Stimulated activated CD8-positive, alpha-beta memory T cell treated with anti-CD3 and anti-CD28 coated beads, Interleukin-7, amount 100 ng/mL, for 4 hours (primary cell): ENCODE measurements around the gene CASP9.
A peak's percentile ranks its signal among the peaks of the same experiment; 100 is the strongest.
"Not testable (repeated sequence)": the region's sequence is repeated elsewhere in the genome, so short reads cannot be mapped to it uniquely, and the experiment has no call there.

Experiments used
- DNase-seq, 2 donors: peaks; one replicate each; pipeline ENCODE4 v3.0.0-alpha.2; 2020; ENCODE audit warnings: low read depth in 2 of 2

The CASP9 gene

DNA sequence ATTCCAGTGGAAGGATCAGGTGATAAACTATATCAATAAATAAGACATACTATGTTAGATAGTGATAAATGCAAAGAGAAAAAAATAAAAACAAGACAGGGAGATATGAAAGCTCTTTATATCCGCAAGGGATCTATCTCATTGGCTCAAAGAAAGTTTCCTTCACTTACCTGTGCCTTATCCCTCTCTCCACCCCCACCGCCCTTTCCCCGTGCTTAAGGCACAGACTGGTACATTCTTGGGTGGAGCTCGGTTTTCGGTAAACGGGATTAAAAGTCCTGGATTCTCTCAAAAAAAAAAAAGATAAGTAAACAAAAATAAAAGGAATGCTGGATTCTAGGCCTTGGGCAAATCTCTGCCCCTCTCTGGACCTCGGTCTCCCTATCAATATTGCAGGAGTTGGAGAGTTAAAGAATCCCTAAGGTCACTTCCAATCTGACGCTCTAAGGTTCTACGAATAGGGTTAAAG lies 2.0 kb upstream of the CASP9 start:
- no peak for DNase-seq

DNA sequence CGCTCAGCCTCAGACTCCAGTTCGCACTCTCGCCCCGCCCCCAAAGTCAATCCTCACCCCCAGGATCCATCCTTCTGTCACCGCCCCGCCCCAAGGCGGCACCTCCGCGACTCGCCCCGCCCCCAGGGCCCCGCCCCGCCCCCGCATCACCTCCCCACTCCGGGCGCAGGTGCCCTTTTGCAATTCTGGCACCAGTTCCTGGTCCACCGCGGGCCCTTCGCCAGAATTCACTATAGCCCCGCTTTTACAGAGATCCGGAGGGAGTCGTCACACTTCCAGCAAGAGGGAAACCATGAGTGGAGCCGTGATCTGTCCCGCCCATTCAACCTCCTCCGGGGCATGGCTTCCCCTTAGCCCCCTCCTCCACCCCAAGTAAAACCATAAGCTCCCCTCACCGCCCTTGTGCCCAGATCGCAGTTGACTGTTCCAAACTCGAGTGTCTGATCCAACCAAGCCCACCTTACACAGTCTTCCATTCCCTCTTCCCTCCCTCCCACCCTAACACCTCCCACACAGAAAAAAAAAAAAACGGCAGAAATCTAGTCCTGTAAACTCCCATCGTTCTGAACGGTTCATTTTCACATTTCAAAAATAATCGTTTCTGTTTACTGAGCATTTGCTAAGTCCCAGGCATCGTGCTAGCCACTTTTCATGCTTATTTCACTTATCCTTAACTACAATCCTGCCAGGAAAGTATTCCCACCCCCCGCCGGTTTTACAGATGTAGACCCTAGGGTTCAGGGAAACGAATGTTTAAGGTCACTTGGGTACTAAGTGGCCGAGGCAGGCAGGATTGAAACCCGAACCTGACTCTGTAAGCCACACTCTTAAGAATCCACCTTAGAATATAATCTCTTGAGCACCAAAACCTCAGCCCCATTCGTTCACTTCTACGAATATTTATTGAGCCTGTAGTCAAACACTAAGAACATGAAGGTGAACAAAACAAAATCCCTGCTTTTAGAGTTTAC lies 1.3 kb upstream of the CASP9 start:
- DNase-seq = peak in 1 of 2 donors; percentile 99

DNA sequence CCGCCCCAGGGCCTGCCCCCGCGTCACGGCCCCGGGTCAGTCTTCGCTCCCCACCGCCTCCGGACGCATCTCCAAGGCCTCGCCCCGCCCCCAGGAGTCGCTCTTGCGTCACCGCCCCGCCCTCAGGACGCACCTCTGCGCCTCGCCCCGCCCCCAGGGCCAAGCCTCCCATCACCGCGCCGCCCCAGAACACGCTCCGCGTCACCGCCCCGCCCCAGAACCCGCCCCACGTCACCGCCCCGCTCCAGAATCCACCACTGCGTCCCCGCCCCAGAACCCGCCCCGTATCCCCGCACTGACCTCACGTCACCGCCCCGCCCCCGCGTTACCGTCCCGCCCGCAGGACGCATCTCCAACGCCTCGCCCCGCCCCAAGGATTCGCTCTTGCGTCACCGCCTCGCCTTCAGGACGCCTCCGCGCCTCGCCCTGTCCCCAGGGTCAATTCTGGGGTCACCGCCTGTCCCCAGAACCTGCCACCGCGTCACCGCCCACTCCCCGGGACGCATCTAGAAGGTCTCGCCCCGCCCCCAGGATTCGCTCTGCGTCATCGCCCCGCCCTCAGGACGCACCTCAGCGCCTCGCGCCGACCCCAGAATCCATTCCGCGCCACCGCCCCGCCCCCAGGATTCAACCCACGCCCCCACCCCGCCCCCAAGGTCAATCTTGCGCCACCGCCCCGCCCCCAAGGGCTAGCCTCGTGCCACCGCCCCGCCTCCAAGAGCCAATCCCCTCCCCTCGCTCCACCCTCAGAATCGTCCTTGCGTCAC lies 451 bp upstream of the CASP9 start:
- peak; percentile 99 to 100 for DNase-seq

DNA sequence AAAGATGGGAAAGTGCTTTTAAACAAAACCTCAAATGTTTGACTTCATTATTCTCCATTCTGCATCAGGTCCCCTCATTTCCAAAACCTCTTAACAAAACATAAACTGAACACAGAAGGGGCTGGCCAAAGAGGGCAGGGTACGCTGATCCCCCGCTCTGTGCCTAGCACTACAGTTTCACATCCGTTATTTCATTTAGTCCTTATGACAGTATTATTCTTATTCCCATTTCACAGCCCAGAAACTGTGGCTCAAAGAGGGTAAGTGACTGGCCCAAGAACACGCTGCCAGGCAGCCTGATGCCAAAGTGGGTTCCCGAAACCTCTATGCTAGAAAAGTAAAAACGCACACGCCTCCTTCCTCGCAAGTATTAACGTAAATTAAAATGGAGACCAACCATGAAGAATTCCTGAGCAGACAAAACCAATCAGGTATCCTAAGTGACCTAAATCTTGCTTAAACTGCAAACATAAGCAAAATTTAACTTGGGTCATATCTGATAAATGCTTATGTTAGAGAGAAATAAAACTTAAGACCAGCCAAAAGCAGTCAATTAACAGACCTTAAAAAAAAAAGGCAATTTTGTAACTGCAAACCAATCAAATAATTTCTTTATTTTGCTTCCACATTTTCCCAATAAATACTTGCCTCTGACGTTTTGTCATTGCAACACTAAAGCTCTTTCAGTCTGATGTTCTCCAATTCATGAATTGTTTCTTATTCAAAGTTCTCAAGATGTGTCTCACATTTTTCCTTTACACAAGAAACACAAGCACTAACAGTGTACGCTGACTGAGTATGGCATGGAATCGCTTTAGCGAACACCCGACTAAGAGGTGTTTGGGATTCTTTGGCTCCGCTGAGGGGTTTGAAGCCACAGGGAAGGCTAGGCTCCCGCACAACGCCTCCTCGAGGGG lies 653 bp downstream of the CASP9 start:
- no peak for DNase-seq

DNA sequence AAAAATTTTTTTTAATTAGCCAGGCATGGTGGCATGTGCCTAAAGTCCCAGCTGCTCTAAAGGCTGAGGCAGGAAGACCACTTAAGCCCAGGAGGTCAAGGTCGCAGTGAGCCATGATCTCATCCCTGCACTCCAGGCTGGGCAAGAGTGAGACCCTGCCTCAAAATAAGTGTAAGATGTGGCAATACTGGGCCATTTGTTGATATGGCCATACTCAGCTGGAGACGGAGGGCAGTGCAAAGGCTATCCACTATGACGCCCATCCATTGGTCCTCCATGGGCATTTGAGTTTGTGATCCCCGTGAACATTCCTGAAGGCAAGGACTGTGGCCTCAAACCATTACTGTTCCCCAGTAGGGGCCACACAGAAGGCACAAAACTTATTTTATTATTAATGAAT lies 1.5 kb downstream of the CASP9 start:
- DNase-seq = no peak

DNA sequence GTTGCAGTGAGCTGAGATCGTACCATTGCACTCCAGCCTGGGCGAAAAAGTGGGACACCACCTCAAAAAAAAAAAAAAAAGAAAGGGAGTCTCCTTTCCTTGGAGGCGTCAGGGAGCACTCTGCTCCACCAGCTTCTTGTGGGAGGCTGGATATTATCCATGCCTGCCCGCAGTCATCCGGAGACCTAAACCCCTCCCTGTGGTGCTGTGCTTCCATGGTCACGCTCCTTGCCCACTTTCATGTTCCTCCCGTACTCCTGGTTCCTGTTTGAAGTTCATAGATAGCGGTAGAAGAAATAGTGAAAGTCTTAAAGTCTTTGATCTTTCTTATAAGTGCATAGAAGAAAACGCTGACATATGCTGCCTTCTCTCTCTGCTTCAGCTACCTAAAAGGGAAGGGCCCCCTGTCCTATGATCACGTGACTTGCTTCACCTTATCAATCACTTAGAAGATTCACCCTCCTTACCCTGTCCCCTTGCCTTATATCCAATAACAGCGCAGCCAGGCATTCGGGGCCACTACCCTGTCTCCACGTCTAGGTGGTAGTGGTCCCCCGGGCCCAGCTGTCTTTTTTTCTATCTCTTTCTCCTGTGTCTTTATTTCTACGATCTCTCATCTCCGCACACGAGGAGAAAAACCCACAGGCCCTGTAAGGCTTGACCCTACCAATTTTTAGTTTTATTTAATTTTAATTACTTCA lies 2.7 kb downstream of the CASP9 start:
- not testable (repeated sequence) for DNase-seq

DNA sequence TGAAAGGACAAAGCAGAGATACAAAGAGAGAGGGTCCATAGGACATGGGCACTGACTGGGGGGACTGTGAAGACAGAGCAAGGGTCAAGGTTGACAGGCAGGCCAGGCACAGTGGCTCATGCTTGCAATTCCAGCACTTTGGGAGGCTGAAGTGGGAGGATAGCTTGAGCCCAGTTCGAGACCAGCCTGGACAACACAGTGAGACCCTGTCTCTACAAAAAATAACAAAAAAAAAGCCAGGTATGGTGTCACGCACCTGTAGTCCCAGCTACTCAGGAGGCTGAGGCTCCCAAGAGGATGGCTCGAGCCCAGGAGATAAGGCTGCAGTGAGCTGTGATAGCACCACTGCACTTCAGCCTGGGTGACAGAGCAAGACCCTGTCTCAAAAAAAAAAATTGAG lies 4.4 kb downstream of the CASP9 start:
- no peak for DNase-seq

DNA sequence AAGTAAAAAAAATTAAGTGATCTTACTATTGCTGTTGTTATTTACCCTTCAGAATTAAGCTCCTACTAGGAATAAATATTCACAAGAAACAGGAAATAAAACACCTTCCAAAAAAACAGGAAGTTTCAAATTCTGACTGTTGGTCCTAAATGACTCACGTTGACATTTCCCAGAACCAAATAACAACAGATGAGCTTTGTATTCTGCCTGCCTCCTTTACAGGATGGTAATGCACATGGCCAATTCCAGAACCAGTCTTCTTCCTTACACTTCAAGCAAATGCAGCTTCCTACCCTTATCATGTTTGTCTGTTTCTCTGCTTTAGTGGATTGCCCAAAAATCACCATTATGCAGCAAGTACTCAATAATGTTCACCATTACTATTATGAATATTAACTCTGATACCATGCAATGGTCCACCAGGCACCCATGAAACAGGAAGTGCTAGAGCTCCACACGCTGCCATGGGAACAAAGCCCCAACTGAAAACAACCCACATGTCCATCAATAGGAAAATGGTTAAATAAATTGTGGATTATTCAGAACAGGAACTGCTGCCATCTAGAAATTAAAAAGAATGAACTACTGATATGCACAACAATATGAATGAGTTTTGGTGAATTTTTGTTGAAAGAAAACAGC lies 8.9 kb downstream of the CASP9 start:
- no peak for DNase-seq

DNA sequence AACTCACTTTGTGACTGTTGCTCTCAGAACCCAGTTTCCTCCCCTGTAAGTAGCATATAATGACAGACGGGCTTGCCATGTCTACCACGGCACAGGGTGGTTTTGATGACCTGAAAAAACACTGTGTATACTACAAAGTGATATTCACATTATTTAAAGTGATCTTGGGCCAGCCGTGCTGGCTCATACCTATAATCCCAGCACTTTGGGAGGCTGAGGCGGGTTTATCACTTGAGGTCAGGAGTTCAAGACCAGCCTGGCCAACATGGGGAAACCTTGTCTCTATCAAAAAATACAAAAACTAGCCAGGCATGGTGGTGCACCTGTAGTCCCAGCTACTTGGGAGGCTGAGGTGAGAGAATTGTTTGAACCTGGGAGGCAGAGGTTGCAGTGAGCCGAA lies 9.5 kb downstream of the CASP9 start:
- DNase-seq = not testable (repeated sequence)

DNA sequence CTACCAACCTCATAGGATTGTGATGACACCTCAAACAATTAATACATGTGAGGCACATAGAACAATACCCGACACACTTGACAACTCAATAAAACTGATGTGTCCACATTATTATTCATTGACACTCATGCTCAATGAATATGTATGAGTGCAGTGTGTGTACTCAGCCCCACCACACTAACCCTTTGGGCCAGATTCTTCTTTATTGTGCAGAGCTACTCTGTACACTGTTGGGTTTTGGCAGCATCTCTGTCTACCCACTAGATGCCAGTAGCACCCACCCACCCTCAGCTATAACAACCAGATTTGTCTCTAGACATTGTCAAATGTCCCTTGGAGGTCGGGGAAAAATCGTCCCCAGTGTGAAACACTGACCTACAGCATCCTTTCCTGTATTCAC lies 10.1 kb downstream of the CASP9 start:
- DNase-seq = no peak

DNA sequence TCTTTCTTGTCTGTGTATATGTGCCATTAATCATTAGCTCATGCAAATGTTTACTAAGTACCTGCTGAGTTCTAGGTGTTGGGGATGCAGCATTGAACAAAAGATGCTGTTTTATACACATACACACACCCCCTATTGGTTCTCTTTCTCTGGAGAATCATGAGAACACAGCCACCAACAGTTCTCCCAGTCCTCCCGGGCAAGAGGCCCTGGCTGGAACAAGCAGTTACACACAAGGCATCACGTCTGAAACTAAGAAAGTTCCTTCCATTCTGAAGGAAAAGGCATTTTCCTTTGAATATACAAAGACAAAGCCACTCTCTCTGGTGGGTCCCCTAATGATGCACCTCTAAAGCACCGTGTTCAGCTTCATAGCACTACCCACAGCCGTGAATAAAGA lies 10.8 kb downstream of the CASP9 start:
- DNase-seq = no peak

DNA sequence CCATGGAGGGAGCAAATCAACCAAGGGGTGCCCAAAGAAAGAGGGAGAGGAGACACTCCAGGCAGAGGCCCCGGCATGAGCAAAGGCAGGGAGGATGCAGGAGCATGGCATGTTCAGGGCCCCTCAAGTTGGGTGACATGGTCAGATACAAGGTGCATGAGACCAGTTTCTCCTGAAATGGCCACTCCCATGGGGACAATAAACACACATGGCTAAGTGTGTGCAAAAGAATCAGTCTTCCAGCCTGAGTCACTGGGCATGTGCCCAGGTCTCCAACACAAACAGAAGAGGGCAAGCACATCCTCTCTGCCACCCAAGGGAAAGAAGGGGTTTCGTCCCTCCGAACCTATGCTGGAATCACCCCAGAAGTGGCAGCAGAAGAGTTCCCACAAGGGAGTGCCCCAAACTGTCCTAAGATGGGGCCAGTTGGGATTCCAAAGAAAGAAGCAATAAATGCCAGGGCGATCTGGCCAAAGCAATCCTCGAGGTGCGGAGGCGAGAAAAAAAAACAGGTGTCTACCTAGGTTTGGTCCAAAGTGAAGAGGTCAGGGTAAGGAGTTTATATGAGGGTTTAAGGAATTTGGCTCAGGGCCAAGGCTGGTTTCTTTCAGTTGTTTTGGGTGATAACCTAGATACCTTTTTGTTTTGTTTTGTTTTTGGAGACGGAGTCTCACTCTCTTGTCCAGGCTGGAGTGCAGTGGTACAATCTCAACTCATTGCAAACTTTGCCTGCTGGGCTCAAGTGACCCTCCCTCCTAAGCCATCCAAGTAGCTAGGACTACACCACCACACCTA lies 13.2 kb downstream of the CASP9 start:
- no peak for DNase-seq

DNA sequence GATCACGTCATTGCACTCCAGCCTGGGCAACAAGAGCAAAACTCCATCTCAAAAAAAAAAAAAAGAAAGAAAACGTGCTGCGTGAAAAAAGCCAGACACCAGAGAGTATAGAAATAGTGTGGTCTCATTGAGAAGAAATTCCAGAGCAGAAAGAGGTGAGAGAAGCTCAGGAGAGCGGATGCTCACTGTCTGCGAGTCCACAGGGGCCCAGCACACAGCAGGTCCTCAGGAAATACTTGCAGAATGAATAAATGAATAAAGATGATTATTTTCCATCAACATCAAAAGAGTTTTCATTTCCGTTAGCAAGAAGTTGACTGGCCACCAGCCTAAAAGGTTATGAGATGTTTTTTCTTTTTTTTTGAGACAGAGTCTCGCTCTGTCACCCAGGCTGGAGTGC lies 14.4 kb downstream of the CASP9 start:
- no peak for DNase-seq

DNA sequence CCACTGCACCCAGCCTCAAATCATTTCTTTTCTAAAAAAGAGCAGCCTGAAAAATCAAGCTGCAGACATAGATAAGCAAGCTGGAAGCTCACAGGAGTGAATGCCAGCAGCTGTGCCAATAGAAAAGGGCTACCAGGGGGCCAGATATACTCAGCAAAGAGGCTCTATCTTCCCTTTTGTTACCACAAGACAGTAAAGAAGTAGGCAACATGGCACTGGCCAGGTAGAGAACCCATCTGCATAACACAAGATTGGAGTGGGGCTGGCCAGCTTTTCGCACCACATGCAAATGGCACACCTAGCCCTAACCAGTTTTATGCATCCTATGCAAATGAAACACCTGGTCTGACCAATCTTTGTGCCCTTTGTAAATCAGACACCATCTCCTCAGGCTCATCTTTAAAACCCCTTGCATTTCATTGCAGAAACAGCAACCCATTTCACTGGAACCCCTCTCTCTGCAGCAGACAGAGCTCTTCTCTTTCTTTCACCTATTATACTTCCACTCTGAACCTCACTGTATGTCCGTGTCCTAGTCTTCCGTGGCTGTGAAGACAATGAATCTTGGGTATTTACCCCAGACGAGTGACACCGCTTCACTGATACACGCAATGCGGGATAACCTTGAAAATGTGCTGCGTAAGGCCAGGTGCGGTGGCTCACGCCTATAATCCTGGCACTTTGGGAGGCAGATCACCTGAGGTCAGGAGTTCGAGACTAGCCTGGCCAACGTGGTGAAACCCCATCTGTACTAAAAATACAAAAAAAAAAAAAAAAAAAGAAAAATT lies 15.1 kb downstream of the CASP9 start:
- no peak for DNase-seq

DNA sequence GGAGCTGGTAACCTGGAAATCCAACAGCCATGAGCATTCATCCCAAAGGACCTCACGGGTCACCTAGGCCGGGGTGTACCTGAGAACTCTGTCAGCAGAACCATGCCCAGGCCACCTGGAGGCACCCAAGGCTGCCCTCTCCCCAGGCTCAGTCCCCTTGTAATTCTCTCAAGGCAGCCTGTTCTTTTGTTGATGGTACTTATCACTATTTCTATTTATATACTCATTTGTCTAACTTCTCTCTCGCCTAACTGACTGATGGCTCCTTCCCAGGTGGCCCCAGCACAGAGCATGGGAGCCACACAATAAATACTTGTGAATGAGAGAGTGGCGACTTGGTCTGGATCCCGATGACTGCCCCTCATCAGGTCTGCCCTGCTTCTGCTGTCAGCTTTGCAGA lies 16.7 kb downstream of the CASP9 start:
- DNase-seq = no peak

DNA sequence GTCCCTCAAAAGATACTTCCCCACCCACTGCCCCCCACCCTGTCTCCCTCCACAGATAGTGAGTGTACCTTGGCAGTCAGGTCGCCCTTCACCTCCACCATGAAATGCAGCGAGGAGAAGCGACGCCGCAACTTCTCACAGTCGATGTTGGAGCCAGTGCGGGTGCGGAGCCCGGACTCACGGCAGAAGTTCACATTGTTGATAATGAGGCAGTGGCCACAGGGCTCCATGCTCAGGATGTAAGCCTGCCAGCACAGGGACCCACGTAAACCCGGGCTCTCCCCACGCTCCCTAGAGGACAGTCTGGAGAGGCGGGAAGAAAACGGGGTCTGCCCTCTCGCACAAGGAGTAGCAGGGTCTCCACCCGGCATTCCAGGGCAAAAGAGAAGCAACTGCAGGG lies 17.2 kb downstream of the CASP9 start:
- DNase-seq = no peak

DNA sequence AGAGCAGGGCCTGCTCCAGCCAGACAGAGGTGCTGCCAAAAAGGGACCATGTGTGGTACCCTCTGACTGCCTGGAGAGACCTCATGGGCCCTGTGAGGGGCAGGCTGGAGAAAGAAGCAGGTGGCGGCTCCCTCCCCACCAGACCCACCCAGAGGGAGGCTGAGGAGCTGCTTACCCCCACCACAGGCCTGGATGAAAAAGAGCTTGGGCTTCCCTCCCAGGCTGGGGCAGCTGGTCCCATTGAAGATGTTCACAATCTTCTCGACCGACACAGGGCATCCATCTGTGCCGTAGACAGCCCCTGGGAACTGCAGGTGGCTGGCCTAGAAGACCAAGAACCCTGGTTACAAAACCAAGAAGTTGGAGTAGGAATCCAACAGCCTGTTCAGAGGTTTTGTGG lies 19.6 kb downstream of the CASP9 start:
- no peak for DNase-seq

DNA sequence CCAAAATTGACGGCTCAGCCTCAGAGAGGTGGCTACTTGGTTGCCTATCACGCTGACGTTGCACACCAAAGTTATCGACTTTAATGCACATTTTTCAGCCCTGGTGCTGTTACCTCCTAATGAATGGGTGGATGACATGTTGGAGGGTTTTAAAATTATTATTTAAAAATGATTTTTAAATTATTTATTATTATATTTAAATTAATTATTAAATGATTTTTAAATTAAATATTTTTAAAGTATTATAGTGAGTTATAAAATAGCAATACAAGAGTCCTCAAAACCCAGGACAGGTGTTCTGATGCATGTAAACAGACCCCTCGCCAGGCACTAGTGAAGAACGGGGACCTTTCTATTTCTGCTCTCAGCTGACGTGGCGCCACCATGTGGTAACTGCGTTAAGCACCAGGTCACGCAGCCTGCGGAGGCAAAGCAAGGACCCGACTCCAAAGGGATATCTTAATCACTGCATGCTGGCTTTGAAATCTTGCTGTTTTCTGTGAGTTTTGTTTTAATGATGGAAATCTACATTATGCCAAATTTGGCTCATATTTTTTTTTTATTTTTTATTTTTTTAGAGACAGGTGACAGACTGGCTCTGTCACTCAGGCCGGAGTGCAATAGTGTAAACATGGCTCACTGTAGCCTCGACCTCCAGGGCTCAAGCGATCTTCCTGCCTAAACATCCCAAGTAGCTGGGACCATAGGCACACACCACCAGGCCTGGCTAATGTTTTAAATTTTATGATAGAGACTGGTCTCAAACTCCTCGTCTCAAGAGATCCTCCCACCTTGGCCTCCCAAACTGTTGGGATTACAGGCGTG lies 22.6 kb downstream of the CASP9 start:
- DNase-seq = peak in 1 of 2 donors; percentile 20
